ENCODE measurements around the gene ARRB1.

ARRB1 gene

GRCh38 chr11:75241036-75241905 is 110.2 kb downstream of the ARRB1 start:
- Histone ChIP-seq H3K9me3 (ENCODE audit: severe bottlenecking) (no peaks in the 10 kb centered on the region), H3K36me3 (no peaks in the 10 kb centered on the region), H3K27me3 (ENCODE audit: insufficient read depth, low read depth, severe bottlenecking) (peaks cover 3% of the 10 kb centered on the region), H3K27ac (peak overlapping the region; percentile 69), H3K4me3 (ENCODE audit: low read depth, low read length) (peak overlapping the region; percentile 60)
- peak; percentile 84 for DNase-seq
- peak; percentile 89 for TF ChIP-seq CTCF (IDR thresholded peaks at IDR 0.05; ENCODE audit: low read depth, low read length)

GRCh38 chr11:75240311-75241035 is 111.0 kb downstream of the ARRB1 start, which contains the start of gene TPBGL:
Gene TPBGL (plus strand): TSS chr11:75240774. CDS start chr11:75241050, 276 bp downstream.
- Histone ChIP-seq H3K36me3 (no peaks in the 10 kb centered on the region), H3K27me3 (ENCODE audit: insufficient read depth, low read depth, severe bottlenecking) (peaks cover 3% of the 10 kb centered on the region), H3K9me3 (ENCODE audit: severe bottlenecking) (no peaks in the 10 kb centered on the region), H3K4me3 (ENCODE audit: low read depth, low read length) (peak within 1 kb of the TSS; percentile 60), H3K27ac (peak within 1 kb of the TSS; percentile 69)
- no peak for TF ChIP-seq CTCF (IDR thresholded peaks at IDR 0.05; ENCODE audit: low read depth, low read length)
- peak; percentile 61 for DNase-seq

- no peaks in the 10 kb centered on the region for H3K36me3 ChIP-seq
- DNase-seq, result peak; percentile 5
- H3K4me3 ChIP-seq (ENCODE audit: low read depth, low read length), result no peak overlapping the region
- no peaks in the 10 kb centered on the region for H3K9me3 ChIP-seq (ENCODE audit: severe bottlenecking)
- H3K27me3 ChIP-seq (ENCODE audit: insufficient read depth, low read depth, severe bottlenecking), result peaks cover 3% of the 10 kb centered on the region
- no peak overlapping the region for H3K27ac ChIP-seq
- no peak for TF ChIP-seq CTCF (IDR thresholded peaks at IDR 0.05; ENCODE audit: low read depth, low read length)
Measured at GRCh38 chr11:75239531-75240290, 111.8 kb downstream of the ARRB1 start.

- H3K27ac ChIP-seq, result no peak overlapping the region
- peaks cover 3% of the 10 kb centered on the region for H3K27me3 ChIP-seq (ENCODE audit: insufficient read depth, low read depth, severe bottlenecking)
- no peak for DNase-seq
- H3K36me3 ChIP-seq, result no peaks in the 10 kb centered on the region
- H3K9me3 ChIP-seq (ENCODE audit: severe bottlenecking), result no peaks in the 10 kb centered on the region
- no peak overlapping the region for H3K4me3 ChIP-seq (ENCODE audit: low read depth, low read length)
- no peak for TF ChIP-seq CTCF (IDR thresholded peaks at IDR 0.05; ENCODE audit: low read depth, low read length)
Measured at GRCh38 chr11:75238595-75239440, 112.6 kb downstream of the ARRB1 start.

- TF ChIP-seq CTCF (IDR thresholded peaks at IDR 0.05; ENCODE audit: low read depth, low read length), result no peak
- no peaks in the 10 kb centered on the region for H3K36me3 ChIP-seq
- no peaks in the 10 kb centered on the region for H3K9me3 ChIP-seq (ENCODE audit: severe bottlenecking)
- H3K4me3 ChIP-seq (ENCODE audit: low read depth, low read length), result no peak overlapping the region
- no peak for DNase-seq
- no peaks in the 10 kb centered on the region for H3K27me3 ChIP-seq (ENCODE audit: insufficient read depth, low read depth, severe bottlenecking)
- no peak overlapping the region for H3K27ac ChIP-seq
Measured at GRCh38 chr11:75237050-75237449, 114.4 kb downstream of the ARRB1 start.

Data from WERI-Rb-1 (cell line).